ENCODE measurements around the gene KLF5.

The KLF5 gene

GRCh38 chr13:73060251-73061160, 1.7 kb downstream of the KLF5 start:
- DNase-seq: peak; percentile 14

- no peak for DNase-seq
Observed at GRCh38 chr13:73061473-73061872, 2.7 kb downstream of the KLF5 start.

- DNase-seq: no peak
Observed at GRCh38 chr13:73061876-73062275, 3.1 kb downstream of the KLF5 start.

- no peak for DNase-seq
Observed at GRCh38 chr13:73062468-73062867, 3.7 kb downstream of the KLF5 start.

GRCh38 chr13:73063166-73063565, 4.4 kb downstream of the KLF5 start:
- no peak for DNase-seq

GRCh38 chr13:73065036-73065435, 6.2 kb downstream of the KLF5 start:
- no peak for DNase-seq

GRCh38 chr13:73065665-73066340, 7.0 kb downstream of the KLF5 start:
- no peak for DNase-seq

GRCh38 chr13:73069206-73069805, 10.5 kb downstream of the KLF5 start:
- DNase-seq: no peak

- no peak for DNase-seq
Observed at GRCh38 chr13:73070451-73071098, 11.8 kb downstream of the KLF5 start.

- no peak for DNase-seq
Observed at GRCh38 chr13:73072239-73072900, 13.6 kb downstream of the KLF5 start.

- DNase-seq: no peak
Observed at GRCh38 chr13:73073050-73073449, 14.2 kb downstream of the KLF5 start.

GRCh38 chr13:73074014-73074413, 15.2 kb downstream of the KLF5 start:
- no peak for DNase-seq

GRCh38 chr13:73074926-73075325, 16.1 kb downstream of the KLF5 start:
- no peak for DNase-seq

GRCh38 chr13:73075546-73075945, 16.7 kb downstream of the KLF5 start:
- no peak for DNase-seq

GRCh38 chr13:73075954-73076353, 17.1 kb downstream of the KLF5 start:
- no peak for DNase-seq

GRCh38 chr13:73077865-73078264, 19.1 kb downstream of the KLF5 start:
- no peak for DNase-seq

- no peak for DNase-seq
Observed at GRCh38 chr13:73079359-73079758, 20.6 kb downstream of the KLF5 start.

- DNase-seq: no peak
Observed at GRCh38 chr13:73081256-73081915, 22.6 kb downstream of the KLF5 start.

GRCh38 chr13:73082471-73082870, 23.7 kb downstream of the KLF5 start:
- no peak for DNase-seq

GRCh38 chr13:73082895-73083294, 24.1 kb downstream of the KLF5 start:
- no peak for DNase-seq

- DNase-seq: no peak
Observed at GRCh38 chr13:73088332-73088935, 29.6 kb downstream of the KLF5 start.

- DNase-seq: no peak
Observed at GRCh38 chr13:73089213-73089612, 30.4 kb downstream of the KLF5 start.

Data from activated naive CD4-positive, alpha-beta T cell treated with anti-CD3 and anti-CD28 coated beads, Interleukin-2, amount 50 U/mL, for 16 hours (primary cell).